ENCODE results near the gene RBPMS2. TPM values are rescaled to one million over a fixed set of nuclear protein-coding genes. Genes with fewer than 3 reads are reported as not detected.

Gene RBPMS2
- total and polyA plus RNA-seq, 2 of the 8 experiments (the other 6 are each of a cell fraction or from before 2014, with no cell fraction given) = 55.8 to 238 TPM

- Histone ChIP-seq H3K27ac (ENCODE audit: low read depth, low read length) (peak overlapping the region; percentile 94; the same call in 1 of the 2 replicates), H3K4me3 (ENCODE audit: extremely low read depth in 1 of 4, insufficient read depth in 2 of 4, low read depth in 3 of 4, low read length in 4 of 4) (peak overlapping the region; percentile 63 to 88 (median 77); a peak in 7 of 8 replicates)
- FAIRE-seq = no peak
Observed at GRCh38 chr15:64698823-64699222, 76.6 kb downstream of the RBPMS2 start.

More at GRCh38 chr15:64698823-64699222, 76.6 kb downstream of the RBPMS2 start:
- Histone ChIP-seq H3K23me2 (ENCODE audit: low read depth, low read length) (peaks cover 26% of the 10 kb centered on the region), H4K20me1 (replicated peaks in 1 of 2; ENCODE audit: control insufficient read depth in 1 of 2, insufficient read depth in 2 of 2, low read length in 2 of 2) (peaks cover 20 to 32% of the 10 kb centered on the region in 2 experiments), H3K79me1 (ENCODE audit: low read depth, low read length) (no peaks in the 10 kb centered on the region; the same call in 1 of the 2 replicates), H3K23ac (ENCODE audit: insufficient read length) (no peak overlapping the region), H3K9me3 (ENCODE audit: insufficient read depth in 2 of 2, low read depth in 1 of 2, low read length in 1 of 2) (no peaks in the 10 kb centered on the region), H3K4me2 (ENCODE audit: insufficient read depth in 1 of 2, low read depth in 2 of 2, low read length in 2 of 2) (peak overlapping the region; percentile 93 to 96), H2BK20ac (ENCODE audit: low read length) (0 out of 2 replicates have a peak overlapping the region, but pooled peaks have one; percentile 56), H3K9ac (replicated peaks in 1 of 4; ENCODE audit: extremely low read depth in 1 of 4, low read depth in 3 of 4, low read length in 3 of 4) (peak overlapping the region in 3 of 4 experiments; percentile 62 to 79 (median 66); a peak in 3 of 7 replicates), H4K5ac (ENCODE audit: insufficient read length, low read depth, low read length) (peak overlapping the region; percentile 18), H3K56ac (replicated peaks; ENCODE audit: insufficient read length, low read depth, low read length) (no peak overlapping the region), H2BK5ac (ENCODE audit: low read depth, low read length) (peak overlapping the region; percentile 91), H3K18ac (ENCODE audit: extremely low read depth, low read length) (peak overlapping the region; percentile 85; the same call in 1 of the 2 replicates), H3K4me1 (replicated peaks in 1 of 4; ENCODE audit: control insufficient read depth in 3 of 4, insufficient read depth in 4 of 4, low read length in 3 of 4) (peaks cover 19 to 25% (median 23%) of the 10 kb centered on the region in 4 experiments), H3K14ac (ENCODE audit: insufficient read length) (no peak overlapping the region), H4K8ac (ENCODE audit: extremely low read depth, insufficient read depth, low read length) (no peak overlapping the region), H3K27me3 (replicated peaks in 1 of 4; ENCODE audit: control insufficient read depth in 3 of 4, extremely low read depth in 1 of 4, insufficient read depth in 3 of 4, low read length in 3 of 4) (no peaks in the 10 kb centered on the region), H2BK120ac (replicated peaks; ENCODE audit: low read depth, low read length) (no peak overlapping the region), H3K4ac (replicated peaks; ENCODE audit: insufficient read length, low read depth, low read length) (no peak overlapping the region), H2BK12ac (ENCODE audit: low read depth, low read length) (peak overlapping the region; percentile 30; the same call in 1 of the 2 replicates), H3K79me2 (ENCODE audit: control insufficient read depth in 1 of 2, insufficient read depth in 2 of 2, low read length in 2 of 2) (peaks cover 43 to 86% of the 10 kb centered on the region in 2 experiments), H3K36me3 (ENCODE audit: control insufficient read depth in 2 of 4, insufficient read depth in 4 of 4, low read length in 3 of 4) (peaks cover 2 to 26% (median 20%) of the 10 kb centered on the region in 4 experiments; a peak in 6 of 8 replicates), H2BK15ac (ENCODE audit: low read length) (no peak overlapping the region), H4K91ac (replicated peaks; ENCODE audit: insufficient read length, low read length) (no peak overlapping the region), H2AK5ac (ENCODE audit: low read depth, low read length) (no peak overlapping the region), H2AFZ (ENCODE audit: low read length) (no peak overlapping the region)
- ChIA-PET POLR2A (ENCODE audit: partially characterized antibody) (interaction anchor here (0.9 to 59.2 kb wide), 9 partner anchors 4 to 212 kb away, joined by 3 to 1192 read pairs (median 8); partner anchors contain the start of gene ANKDD1A), CTCF (ENCODE audit: partially characterized antibody) (interaction anchor here (0.7 to 9.5 kb wide), 5 partner anchors 10 to 32 kb away, joined by 3 to 106 read pairs (median 8); no protein-coding TSS in a partner anchor)
- no peak for DNase-seq (ENCODE audit: low read depth in 1 of 2, low spot score in 2 of 2)
- no peak for TF ChIP-seq SAP30 (IDR thresholded peaks at IDR 0.05; ENCODE audit: insufficient read depth, insufficient replicate concordance, low read length)
- no peak for TF ChIP-seq MAFK (IDR thresholded peaks at IDR 0.05; ENCODE audit: low read depth, low read length)
- TF ChIP-seq RBBP5 (IDR thresholded peaks at IDR 0.05; ENCODE audit: borderline replicate concordance, low read depth, low read length) = no peak
- TF ChIP-seq RAD21 (IDR thresholded peaks at IDR 0.05 in 1 of 2, conservative IDR thresholded peaks at IDR 0.05 in 1 of 2; ENCODE audit: low read depth in 2 of 2, low read length in 2 of 2) = no peak
- TF ChIP-seq POLR2AphosphoS5 (IDR thresholded peaks at IDR 0.05; ENCODE audit: low read depth, low read length) = 0 out of 2 replicates have a peak, but pooled peaks have one; percentile 0
- no peak for TF ChIP-seq JUND (IDR thresholded peaks at IDR 0.05; ENCODE audit: low read length)

Measured in H1 (cell line).